ENCODE results near the gene USP24.

- no peak for TF ChIP-seq POLR2A (IDR thresholded peaks at IDR 0.05; ENCODE audit: low read depth, low read length)
- TF ChIP-seq TAF1 (IDR thresholded peaks at IDR 0.05; ENCODE audit: low read depth, low read length): no peak
- no peak for TF ChIP-seq POLR2AphosphoS5 (IDR thresholded peaks at IDR 0.05; ENCODE audit: low read depth, low read length)
- no peak for TF ChIP-seq SPI1 (IDR thresholded peaks at IDR 0.05; ENCODE audit: low read depth, low read length)
Measured at GRCh38 chr1:55195521-55196233, 19.5 kb downstream of the USP24 start.
